ENCODE data around the gene RNF148. TPM values are rescaled to one million over a fixed set of nuclear protein-coding genes. Genes with fewer than 3 reads are reported as not detected.

RNF148 gene, protein sequence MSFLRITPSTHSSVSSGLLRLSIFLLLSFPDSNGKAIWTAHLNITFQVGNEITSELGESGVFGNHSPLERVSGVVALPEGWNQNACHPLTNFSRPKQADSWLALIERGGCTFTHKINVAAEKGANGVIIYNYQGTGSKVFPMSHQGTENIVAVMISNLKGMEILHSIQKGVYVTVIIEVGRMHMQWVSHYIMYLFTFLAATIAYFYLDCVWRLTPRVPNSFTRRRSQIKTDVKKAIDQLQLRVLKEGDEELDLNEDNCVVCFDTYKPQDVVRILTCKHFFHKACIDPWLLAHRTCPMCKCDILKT
- 0.10 TPM in 1 of 5 replicates, not detected in the others for total RNA-seq (2022; extraction: Qiagen RNA extraction)

DNA sequence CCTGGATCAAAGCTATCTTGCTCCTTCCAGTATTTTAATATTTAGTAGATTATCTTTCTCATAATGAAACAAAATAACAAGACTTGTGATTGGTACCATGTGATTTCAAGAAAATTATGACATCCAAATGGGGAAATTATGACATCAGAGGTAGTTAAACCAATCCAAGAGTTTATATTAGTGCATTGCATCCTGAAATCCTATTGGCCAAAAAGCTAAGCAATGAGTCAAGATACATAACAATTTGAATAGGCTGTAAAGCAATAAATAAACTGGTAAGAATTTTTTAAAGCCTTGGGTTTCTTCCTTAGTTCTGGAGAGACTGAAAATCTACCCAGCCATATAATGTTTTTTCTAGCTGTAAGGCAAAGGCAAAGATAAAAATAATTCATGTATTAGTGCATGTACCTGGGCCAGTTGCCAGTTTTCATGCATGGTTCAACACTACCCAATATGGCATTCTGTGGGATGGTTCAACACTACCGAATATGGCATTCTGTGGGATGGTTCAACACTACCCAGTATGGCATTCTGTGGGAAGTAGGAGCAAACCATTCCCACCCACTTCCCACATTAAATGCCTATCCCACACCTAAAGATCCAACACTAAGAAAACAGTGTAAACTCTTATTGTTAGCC is at the start of gene RNF148:
Gene RNF148 (minus strand): TSS at position 51 of the 639 bp plus-strand sequence. CDS start 172 bp downstream, outside the sequence.

GRCh38 chr7:122699017-122699416 is 3.7 kb downstream of the RNF148 start, which contains the start of gene RNF133:
RNF133 (minus strand) TSS chr7:122699117; CDS start chr7:122698918, 199 bp downstream.

Other genes with a start within 250 kb of the RNF148 start
- not detected in 5 replicates for gene RNF133, start 3.8 kb downstream of the RNF148 start, total RNA-seq (2022; extraction: Qiagen RNA extraction)
- 0.03 to 0.08 TPM (median 0.05 TPM) in 5 replicates for gene CADPS2, start 183.5 kb upstream of the RNF148 start, total RNA-seq (2022; extraction: Qiagen RNA extraction)